Nephron progenitor cell (in vitro differentiated cells): ENCODE data around the gene TECR.

ENCODE experiments used
- DNase-seq: peaks from one replicate; pipeline ENCODE4 v3.0.0; 2021
- H3K27ac Mint-ChIP-seq: 2 replicates; pipeline ENCODE4 v1.8.0; 2021; ENCODE audit warnings: mild to moderate bottlenecking, moderate library complexity, mixed read lengths
- H3K27me3 Mint-ChIP-seq: 2 replicates; pipeline ENCODE4 v1.8.0; 2021; ENCODE audit warnings: mild to moderate bottlenecking, low read depth, mixed read lengths; ENCODE audit not compliant: poor library complexity
- H3K36me3 Mint-ChIP-seq: 2 replicates; pipeline ENCODE4 v1.8.0; 2021; ENCODE audit warnings: low read depth, mixed read lengths
- H3K4me1 Mint-ChIP-seq: 2 replicates; pipeline ENCODE4 v1.8.0; 2021; ENCODE audit warnings: mixed read lengths
- H3K4me3 Mint-ChIP-seq: 2 replicates; pipeline ENCODE4 v1.8.0; 2021; ENCODE audit warnings: mild to moderate bottlenecking, moderate library complexity, mixed read lengths
- H3K9me3 Mint-ChIP-seq: 2 replicates; pipeline ENCODE4 v1.8.0; 2021; ENCODE audit warnings: mild to moderate bottlenecking, moderate library complexity, mixed read lengths
- TF ChIP-seq, protein P1 (sequence below): fragments of 200-600 bp; sonication (generic); IDR thresholded peaks from 2 replicates; pipeline ENCODE4 v1.5.0; 2021; ENCODE audit warnings: antibody characterized with exemption

Gene TECR

DNA sequence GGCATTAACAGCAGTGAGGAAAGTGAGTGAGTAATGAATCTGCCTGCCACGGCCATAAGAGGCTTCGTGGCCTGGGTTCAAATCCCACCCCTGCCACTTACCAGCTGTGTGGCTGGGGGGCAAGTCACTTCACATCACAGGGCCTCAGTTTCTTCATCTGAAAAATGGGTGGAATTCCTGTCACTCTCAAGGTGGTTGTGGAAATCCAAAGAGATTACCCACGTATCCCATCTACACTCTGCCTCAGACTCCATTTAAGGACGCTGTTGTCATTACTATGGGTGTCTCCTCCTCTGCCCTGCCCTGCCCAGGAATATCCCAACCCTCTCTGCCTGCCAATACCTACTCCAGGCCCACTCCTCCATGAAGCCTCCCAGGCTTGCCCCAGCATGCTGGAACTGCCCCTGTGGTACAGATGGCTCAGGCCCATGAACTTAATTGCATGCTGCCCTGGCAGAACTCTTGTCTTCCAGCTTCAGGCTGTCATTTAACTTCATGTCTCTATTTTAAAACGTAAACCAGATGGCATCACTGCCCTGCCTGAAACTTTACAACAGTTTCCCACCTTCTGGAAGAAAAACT, 36.5 kb upstream of the TECR start:
- no peak overlapping the region for H3K4me3 Mint-ChIP-seq
- H3K36me3 Mint-ChIP-seq, result peaks cover 37% of the 10 kb centered on the region
- H3K9me3 Mint-ChIP-seq, result no peaks in the 10 kb centered on the region
- no peaks in the 10 kb centered on the region for H3K27me3 Mint-ChIP-seq
- no peak overlapping the region for H3K27ac Mint-ChIP-seq
- peaks cover 29% of the 10 kb centered on the region for H3K4me1 Mint-ChIP-seq
- TF ChIP-seq, protein P1, sequence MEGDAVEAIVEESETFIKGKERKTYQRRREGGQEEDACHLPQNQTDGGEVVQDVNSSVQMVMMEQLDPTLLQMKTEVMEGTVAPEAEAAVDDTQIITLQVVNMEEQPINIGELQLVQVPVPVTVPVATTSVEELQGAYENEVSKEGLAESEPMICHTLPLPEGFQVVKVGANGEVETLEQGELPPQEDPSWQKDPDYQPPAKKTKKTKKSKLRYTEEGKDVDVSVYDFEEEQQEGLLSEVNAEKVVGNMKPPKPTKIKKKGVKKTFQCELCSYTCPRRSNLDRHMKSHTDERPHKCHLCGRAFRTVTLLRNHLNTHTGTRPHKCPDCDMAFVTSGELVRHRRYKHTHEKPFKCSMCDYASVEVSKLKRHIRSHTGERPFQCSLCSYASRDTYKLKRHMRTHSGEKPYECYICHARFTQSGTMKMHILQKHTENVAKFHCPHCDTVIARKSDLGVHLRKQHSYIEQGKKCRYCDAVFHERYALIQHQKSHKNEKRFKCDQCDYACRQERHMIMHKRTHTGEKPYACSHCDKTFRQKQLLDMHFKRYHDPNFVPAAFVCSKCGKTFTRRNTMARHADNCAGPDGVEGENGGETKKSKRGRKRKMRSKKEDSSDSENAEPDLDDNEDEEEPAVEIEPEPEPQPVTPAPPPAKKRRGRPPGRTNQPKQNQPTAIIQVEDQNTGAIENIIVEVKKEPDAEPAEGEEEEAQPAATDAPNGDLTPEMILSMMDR, result no peak
- DNase-seq, result no peak

DNA sequence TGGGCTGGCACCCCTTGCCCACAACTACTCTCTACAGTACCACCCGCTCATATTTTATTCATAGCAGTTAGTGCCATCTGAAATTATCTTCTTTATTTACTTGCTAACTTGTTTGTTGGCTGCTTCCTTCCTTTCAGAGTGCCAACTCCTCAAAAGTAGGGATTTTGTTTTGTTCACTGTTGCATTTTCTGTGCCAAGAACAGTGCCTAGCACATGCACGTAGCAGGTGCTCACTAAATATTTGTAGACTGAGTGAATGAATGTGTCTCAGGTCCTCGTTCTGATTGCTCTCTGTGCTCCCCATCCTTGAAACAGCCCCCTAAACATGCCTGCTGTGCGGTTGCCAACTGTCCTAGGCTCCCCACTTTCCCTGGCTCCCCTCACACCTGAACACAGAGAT, 35.0 kb upstream of the TECR start:
- H3K27me3 Mint-ChIP-seq, result no peaks in the 10 kb centered on the region
- peaks cover 30% of the 10 kb centered on the region for H3K36me3 Mint-ChIP-seq
- peaks cover 29% of the 10 kb centered on the region for H3K4me1 Mint-ChIP-seq
- no peak for DNase-seq
- no peak overlapping the region for H3K27ac Mint-ChIP-seq
- H3K9me3 Mint-ChIP-seq, result no peaks in the 10 kb centered on the region
- TF ChIP-seq, protein P1, result no peak
- peak overlapping the region; percentile 88 for H3K4me3 Mint-ChIP-seq

GRCh38 chr19:14494910-14495671, 34.3 kb upstream of the TECR start:
- no peaks in the 10 kb centered on the region for H3K9me3 Mint-ChIP-seq
- H3K27me3 Mint-ChIP-seq, result peaks cover 3% of the 10 kb centered on the region
- TF ChIP-seq, protein P1, result no peak
- peak overlapping the region; percentile 88 for H3K4me3 Mint-ChIP-seq
- peaks cover 23% of the 10 kb centered on the region for H3K36me3 Mint-ChIP-seq
- H3K27ac Mint-ChIP-seq, result peak overlapping the region; percentile 31
- peaks cover 29% of the 10 kb centered on the region for H3K4me1 Mint-ChIP-seq
- DNase-seq, result no peak

DNA sequence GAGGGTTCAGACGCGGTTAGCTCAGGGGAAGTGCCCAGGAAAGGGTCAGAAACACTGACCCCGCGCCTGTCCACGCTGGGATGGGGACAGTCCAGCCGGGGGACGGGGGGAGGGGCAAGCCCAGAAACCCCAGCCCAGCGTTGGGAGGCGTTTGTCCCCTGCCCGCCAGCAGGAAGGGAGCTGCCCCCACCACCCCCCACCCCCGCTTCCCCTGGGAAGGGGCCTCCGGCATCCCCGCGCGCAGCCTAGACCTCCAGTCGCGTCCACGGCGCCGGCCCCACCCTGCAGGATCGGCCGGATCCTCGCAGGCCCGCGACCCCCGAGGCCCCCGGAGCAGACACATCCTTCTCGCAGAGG, 33.7 kb upstream of the TECR start:
- H3K4me1 Mint-ChIP-seq, result peaks cover 29% of the 10 kb centered on the region
- peak overlapping the region; percentile 88 for H3K4me3 Mint-ChIP-seq
- peak overlapping the region; percentile 31 for H3K27ac Mint-ChIP-seq
- TF ChIP-seq, protein P1, result no peak
- DNase-seq, result no peak
- H3K36me3 Mint-ChIP-seq, result peaks cover 23% of the 10 kb centered on the region
- peaks cover 6% of the 10 kb centered on the region for H3K27me3 Mint-ChIP-seq
- H3K9me3 Mint-ChIP-seq, result no peaks in the 10 kb centered on the region

GRCh38 chr19:14496029-14496833, 33.2 kb upstream of the TECR start, which contains the start of gene GIPC1:
GIPC1 (minus strand) TSS chr19:14496127; CDS start chr19:14482976, 13,151 bp downstream.
- DNase-seq, result peak; percentile 97
- Mint-ChIP-seq H3K36me3 (peaks cover 21% of the 10 kb centered on the region), H3K27ac (peak within 1 kb of the TSS; percentile 48), H3K4me3 (peak within 1 kb of the TSS; percentile 88), H3K27me3 (peaks cover 6% of the 10 kb centered on the region), H3K4me1 (peaks cover 29% of the 10 kb centered on the region), H3K9me3 (no peaks in the 10 kb centered on the region)
- TF ChIP-seq, protein P1, result no peak
